Fibroblast of lung (primary cell): ENCODE measurements around the gene EBNA1BP2. TPM values are rescaled to one million over a fixed set of nuclear protein-coding genes. Genes with fewer than 3 reads are reported as not detected.
"Not testable (repeated sequence)": the region's sequence is repeated elsewhere in the genome, so short reads cannot be mapped to it uniquely, and the experiment has no call there.

Experiments
- DNase-seq, 2 donors: peaks; one replicate each; pipeline versions ENCODE4 v3.0.0 to v3.0.0-alpha.2; 2010; ENCODE audit warnings: low read depth in 2 of 2
- H2AFZ ChIP-seq: 2 replicates; pipeline ENCODE4 v1.5.1; 2012; ENCODE audit warnings: low read length, control low read depth, inconsistent platforms
- H3K27ac ChIP-seq: 2 replicates; pipeline ENCODE4 v1.5.1; 2011; ENCODE audit warnings: low read length, control low read depth; ENCODE audit not compliant: insufficient read depth
- H3K27me3 ChIP-seq: 2 replicates; pipeline ENCODE4 v1.5.1; 2011; ENCODE audit warnings: mild to moderate bottlenecking, low read length; ENCODE audit not compliant: control insufficient read depth, insufficient read depth
- H3K36me3 ChIP-seq: 2 replicates; pipeline ENCODE4 v1.5.1; 2011; ENCODE audit warnings: low read length; ENCODE audit not compliant: control insufficient read depth, insufficient read depth
- H3K4me1 ChIP-seq: 2 replicates; pipeline ENCODE4 v1.5.1; 2011; ENCODE audit warnings: low read length; ENCODE audit not compliant: control insufficient read depth, insufficient read depth; ENCODE audit errors: extremely low read depth
- H3K4me2 ChIP-seq: 2 replicates; pipeline ENCODE4 v1.5.1; 2011; ENCODE audit warnings: low read length, control low read depth; ENCODE audit not compliant: insufficient read depth; ENCODE audit errors: extremely low read depth
- H3K4me3 ChIP-seq, 4 experiments: fragments of 200-600 bp in 1 of 4; sonication (generic) in 1 of 4; replicated peaks in 1 of 4; 2 replicates each; pipeline ENCODE4 v1.5.1; 2011 to 2016; ENCODE audit warnings: low read length in 4 of 4, low read depth in 3 of 4, mild to moderate bottlenecking in 3 of 4, control low read depth in 2 of 4, inconsistent platforms in 1 of 4, mixed read lengths in 1 of 4; ENCODE audit not compliant: insufficient read depth in 1 of 4; ENCODE audit errors: control extremely low read depth in 1 of 4
- H3K79me2 ChIP-seq: 2 replicates; pipeline ENCODE4 v1.5.1; 2012; ENCODE audit warnings: mild to moderate bottlenecking, low read length, inconsistent platforms; ENCODE audit not compliant: control insufficient read depth, insufficient read depth
- H3K9ac ChIP-seq: 2 replicates; pipeline ENCODE4 v1.5.1; 2011; ENCODE audit warnings: mild to moderate bottlenecking, low read length, control low read depth; ENCODE audit not compliant: insufficient read depth
- H3K9me3 ChIP-seq: 2 replicates; pipeline ENCODE4 v1.5.1; 2012; ENCODE audit warnings: low read depth, low read length; ENCODE audit not compliant: control insufficient read depth, insufficient read depth
- H4K20me1 ChIP-seq: 2 replicates; pipeline ENCODE4 v1.5.1; 2011; ENCODE audit warnings: low read length; ENCODE audit not compliant: control insufficient read depth, insufficient read depth; ENCODE audit errors: extremely low read depth
- EZH2 ChIP-seq: IDR thresholded peaks from 2 replicates; pipeline ENCODE4 v1.5.1; 2012; ENCODE audit warnings: low read length, control low read depth, mild to moderate bottlenecking; ENCODE audit errors: missing control alignments
- polyA plus RNA-seq, 2 donors: library from polyadenylated mRNA; depleted of rRNA in 1 of 2; stranded (reverse) in 1 of 2; unstranded in 1 of 2; fragments of >200 nt; gene quantifications; 2 replicates each; pipeline ENCODE4 v1.2.1, GENCODE V29; 2011 to 2012; ENCODE audit warnings: missing spikeins in 1 of 2
- total RNA-seq: library from RNA; depleted of rRNA; stranded (reverse); fragments of >200 nt; gene quantifications from 2 replicates; pipeline ENCODE4 v1.2.1, GENCODE V29; 2014
- TF ChIP-seq, protein P1 (sequence below), 2 donors: IDR thresholded peaks in 1 of 2; conservative IDR thresholded peaks in 1 of 2; 1 replicate in 1 of 2; 2 replicates in 1 of 2; pipeline ENCODE4 v1.5.1; 2011 to 2012; ENCODE audit warnings: low read length in 2 of 2, control low read depth in 1 of 2, inconsistent platforms in 1 of 2, low read depth in 1 of 2, mild to moderate bottlenecking in 1 of 2

Gene EBNA1BP2
- total and polyA plus RNA-seq, 2 donors (not counting 1 experiment from before 2014, with no cell fraction given) = 39.1 to 52.4 TPM

DNA sequence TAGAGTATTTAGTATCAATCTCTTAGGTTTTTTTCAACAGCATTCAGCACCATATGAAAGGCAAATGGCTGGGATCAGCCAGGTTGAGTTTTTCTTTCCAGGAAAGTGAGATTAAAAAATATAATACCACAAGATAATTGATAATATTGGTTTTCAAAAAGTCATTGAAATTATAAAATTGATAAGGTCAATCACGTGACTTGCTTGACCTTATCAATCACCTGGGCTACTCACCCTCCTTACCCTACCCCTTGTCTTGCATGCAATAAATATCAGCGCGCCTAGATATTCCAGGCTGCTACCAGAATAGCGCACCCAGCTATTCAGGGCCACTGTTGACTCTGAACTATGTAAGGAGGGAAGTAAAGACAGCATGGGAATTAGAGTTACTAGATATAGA, 31.5 kb downstream of the EBNA1BP2 start:
- no peak overlapping the region for H3K9ac ChIP-seq
- no peak overlapping the region for H2AFZ ChIP-seq
- peaks cover 3% of the 10 kb centered on the region for H3K27me3 ChIP-seq
- TF ChIP-seq, protein P1, sequence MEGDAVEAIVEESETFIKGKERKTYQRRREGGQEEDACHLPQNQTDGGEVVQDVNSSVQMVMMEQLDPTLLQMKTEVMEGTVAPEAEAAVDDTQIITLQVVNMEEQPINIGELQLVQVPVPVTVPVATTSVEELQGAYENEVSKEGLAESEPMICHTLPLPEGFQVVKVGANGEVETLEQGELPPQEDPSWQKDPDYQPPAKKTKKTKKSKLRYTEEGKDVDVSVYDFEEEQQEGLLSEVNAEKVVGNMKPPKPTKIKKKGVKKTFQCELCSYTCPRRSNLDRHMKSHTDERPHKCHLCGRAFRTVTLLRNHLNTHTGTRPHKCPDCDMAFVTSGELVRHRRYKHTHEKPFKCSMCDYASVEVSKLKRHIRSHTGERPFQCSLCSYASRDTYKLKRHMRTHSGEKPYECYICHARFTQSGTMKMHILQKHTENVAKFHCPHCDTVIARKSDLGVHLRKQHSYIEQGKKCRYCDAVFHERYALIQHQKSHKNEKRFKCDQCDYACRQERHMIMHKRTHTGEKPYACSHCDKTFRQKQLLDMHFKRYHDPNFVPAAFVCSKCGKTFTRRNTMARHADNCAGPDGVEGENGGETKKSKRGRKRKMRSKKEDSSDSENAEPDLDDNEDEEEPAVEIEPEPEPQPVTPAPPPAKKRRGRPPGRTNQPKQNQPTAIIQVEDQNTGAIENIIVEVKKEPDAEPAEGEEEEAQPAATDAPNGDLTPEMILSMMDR (conservative IDR thresholded peaks at IDR 0.05 in 1 of 2, IDR thresholded peaks at IDR 0.05 in 1 of 2; ENCODE audit: low read depth in 1 of 2, low read length in 2 of 2) = no peak
- no peak overlapping the region for H3K4me3 ChIP-seq
- H3K4me2 ChIP-seq = no peak overlapping the region
- no peaks in the 10 kb centered on the region for H3K79me2 ChIP-seq
- H3K4me1 ChIP-seq = no peaks in the 10 kb centered on the region
- DNase-seq = no peak
- H3K9me3 ChIP-seq = no peaks in the 10 kb centered on the region
- H3K27ac ChIP-seq = no peak overlapping the region
- H4K20me1 ChIP-seq = no peaks in the 10 kb centered on the region
- no peaks in the 10 kb centered on the region for H3K36me3 ChIP-seq

DNA sequence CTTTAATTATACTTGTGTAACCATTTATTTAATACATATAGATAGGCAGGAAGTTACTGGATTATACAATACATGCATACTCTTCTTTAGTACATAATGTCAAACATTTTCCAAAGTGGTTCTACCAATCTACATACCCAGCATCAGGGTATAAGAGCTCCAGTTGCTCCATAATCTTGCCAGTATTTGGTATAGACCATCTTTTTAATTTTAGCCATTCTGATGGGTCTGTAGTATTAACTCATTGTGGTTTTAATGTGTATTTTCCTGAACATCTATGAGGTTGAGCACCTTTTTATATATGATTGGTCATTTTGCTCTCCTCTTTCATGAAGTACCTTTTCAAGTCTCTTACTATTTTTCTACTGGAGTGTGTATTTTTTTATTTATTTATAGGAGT, 32.1 kb downstream of the EBNA1BP2 start:
- no peak overlapping the region for H3K27ac ChIP-seq
- no peaks in the 10 kb centered on the region for H3K4me1 ChIP-seq
- H3K9ac ChIP-seq = no peak overlapping the region
- no peak for TF ChIP-seq EZH2
- TF ChIP-seq, protein P1 (conservative IDR thresholded peaks at IDR 0.05 in 1 of 2, IDR thresholded peaks at IDR 0.05 in 1 of 2; ENCODE audit: low read depth in 1 of 2, low read length in 2 of 2) = no peak
- no peak overlapping the region for H2AFZ ChIP-seq
- H4K20me1 ChIP-seq = no peaks in the 10 kb centered on the region
- H3K27me3 ChIP-seq = peaks cover 3% of the 10 kb centered on the region
- DNase-seq = no peak
- H3K9me3 ChIP-seq = no peaks in the 10 kb centered on the region
- no peak overlapping the region for H3K4me2 ChIP-seq
- no peak overlapping the region for H3K4me3 ChIP-seq
- no peaks in the 10 kb centered on the region for H3K36me3 ChIP-seq
- no peaks in the 10 kb centered on the region for H3K79me2 ChIP-seq

GRCh38 chr1:43139295-43139694, 32.8 kb downstream of the EBNA1BP2 start:
- not testable (repeated sequence) for DNase-seq, H3K27ac ChIP-seq, H3K27me3 ChIP-seq, H3K4me2 ChIP-seq, H3K9ac ChIP-seq, H3K36me3 ChIP-seq, H2AFZ ChIP-seq, H3K4me1 ChIP-seq, H3K4me3 ChIP-seq, H3K79me2 ChIP-seq, H4K20me1 ChIP-seq, H3K9me3 ChIP-seq
